Activated CD4-positive, alpha-beta T cell treated with anti-CD3 and anti-CD28 coated beads, Interleukin-2, Interleukin-4, amounts not matched to agents 100 ng/mL and 50 ng/mL, durations not matched to agents 16 hours and 8 hours (primary cell): ENCODE measurements around the gene MANBA.
A peak's percentile ranks its signal among the peaks of the same experiment; 100 is the strongest.
"Not testable (repeated sequence)": the region's sequence is repeated elsewhere in the genome, so short reads cannot be mapped to it uniquely, and the experiment has no call there.

ENCODE experiments used
- DNase-seq: peaks from one replicate; pipeline ENCODE4 v3.0.0-alpha.2; 2020; ENCODE audit warnings: low spot score

MANBA gene

DNA sequence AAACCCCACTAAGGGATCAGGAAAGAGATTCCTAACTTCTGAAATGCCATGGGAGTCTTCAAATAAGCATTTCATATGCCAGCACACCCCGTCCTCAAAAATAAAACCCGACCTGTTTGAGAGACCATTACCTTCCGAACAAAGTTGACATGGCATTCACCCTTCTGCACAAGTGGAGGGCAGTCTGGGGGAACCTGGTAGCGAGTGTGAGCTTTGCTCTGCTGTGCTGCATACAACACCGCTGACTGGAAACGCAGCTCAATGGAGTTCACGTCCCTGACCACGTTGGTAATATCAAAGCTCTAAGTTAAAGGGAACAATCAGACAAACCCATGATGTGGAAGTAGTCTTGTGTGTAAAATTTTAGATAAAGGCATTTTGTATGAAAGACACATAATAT, 38.0 kb downstream of the MANBA start:
- no peak for DNase-seq

DNA sequence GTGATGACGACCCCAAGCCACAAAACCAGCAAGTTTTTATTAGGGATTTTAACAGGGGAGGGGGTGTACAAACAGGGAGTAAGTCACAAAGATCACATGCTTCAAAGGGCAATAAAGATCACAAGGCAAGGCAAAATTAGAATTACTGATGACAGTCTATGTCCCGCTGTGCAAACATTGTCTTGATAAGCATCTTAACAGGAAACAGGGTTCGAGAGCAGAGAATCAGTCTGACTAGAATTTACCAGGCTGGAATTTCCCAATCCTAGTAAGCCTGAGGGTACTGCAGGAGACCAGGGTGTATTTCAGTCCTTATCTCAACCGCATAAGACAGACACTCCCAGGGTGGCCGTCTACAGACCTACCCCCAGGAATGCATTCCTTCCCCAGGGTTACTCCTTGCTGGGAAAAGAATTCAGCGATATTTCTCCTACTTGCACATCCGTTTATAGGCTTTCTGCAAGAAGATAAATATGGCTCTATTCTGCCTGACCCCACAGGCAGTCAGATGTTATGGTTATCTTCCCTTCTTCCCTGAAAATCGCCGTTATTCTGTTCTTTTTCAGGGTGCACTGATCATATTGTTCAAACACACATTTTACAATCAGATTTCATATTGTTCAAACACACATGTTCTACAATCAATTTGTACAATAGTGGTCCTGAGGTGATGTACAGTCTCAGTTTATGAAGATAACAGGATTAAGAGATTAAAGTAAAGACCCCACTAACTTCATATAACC, 41.8 kb downstream of the MANBA start:
- peak; percentile 12 for DNase-seq

DNA sequence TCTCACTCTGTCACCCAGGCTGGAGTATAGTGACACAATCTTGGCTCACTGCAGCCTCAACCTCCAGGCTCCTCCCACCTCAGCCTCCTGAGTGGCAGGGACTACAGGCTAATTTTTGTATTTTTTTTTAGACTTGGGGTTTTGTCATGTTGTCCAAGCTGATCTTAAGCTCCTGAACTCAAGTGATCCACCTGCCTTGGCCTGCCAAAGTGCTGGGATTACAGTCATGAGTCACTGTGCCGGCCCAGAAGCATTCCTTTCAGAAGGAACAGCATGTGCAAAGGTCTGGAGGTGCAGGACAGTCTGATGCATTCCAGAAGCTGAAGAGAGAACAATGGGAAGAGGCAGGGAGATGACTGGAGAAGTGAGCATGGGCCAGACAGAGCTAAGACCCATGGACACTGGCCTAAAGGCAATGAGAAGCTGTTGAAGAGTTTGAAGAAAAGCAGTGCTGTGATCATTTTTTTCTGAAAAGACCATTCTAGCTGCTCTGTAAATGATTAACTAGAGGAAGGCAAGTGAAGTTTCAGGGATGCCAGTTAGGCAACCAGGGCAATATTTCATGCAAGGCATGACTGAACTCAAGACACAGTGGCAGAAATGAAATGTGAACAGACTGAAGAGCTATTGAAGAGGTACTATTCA, 43.2 kb downstream of the MANBA start:
- no peak for DNase-seq

DNA sequence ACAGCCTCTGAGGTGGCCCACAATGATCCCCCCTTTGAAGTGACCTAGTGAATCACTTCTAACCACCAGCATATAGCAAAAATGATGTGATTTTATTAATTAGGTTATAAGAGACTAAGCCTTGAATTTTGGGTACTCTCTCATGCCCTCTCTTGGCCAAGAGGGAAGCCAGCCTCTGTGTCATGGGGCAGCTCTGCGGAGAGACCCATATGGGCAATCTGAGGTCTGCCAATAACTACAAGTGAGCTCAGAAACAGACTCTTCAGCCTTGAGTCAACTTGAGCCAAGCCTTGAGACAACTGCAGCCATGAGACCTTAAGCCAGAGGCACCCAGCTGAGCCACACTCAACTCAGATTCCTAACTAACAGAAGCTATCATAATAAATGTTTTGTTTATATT, 45.7 kb downstream of the MANBA start:
- DNase-seq: no peak

DNA sequence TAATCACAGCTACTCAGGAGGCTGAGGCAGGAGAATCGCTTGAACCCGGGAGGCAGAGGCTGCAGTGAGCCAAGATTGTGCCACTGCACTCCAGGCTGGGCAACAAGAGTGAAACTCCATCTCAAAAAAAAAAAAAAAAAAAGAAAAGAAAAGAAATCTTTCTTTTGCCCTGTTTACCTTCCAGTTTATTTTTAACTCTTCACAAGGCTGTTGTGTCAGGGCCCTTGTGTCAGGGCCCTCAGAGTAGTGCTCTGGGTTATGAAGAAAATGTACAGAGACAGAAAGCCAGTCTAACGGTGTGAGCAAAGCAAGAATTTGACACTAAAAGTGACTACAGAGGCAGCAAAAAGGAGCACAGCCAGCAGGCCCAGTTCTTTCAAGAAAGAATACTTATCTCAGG, 47.0 kb downstream of the MANBA start:
- not testable (repeated sequence) for DNase-seq

DNA sequence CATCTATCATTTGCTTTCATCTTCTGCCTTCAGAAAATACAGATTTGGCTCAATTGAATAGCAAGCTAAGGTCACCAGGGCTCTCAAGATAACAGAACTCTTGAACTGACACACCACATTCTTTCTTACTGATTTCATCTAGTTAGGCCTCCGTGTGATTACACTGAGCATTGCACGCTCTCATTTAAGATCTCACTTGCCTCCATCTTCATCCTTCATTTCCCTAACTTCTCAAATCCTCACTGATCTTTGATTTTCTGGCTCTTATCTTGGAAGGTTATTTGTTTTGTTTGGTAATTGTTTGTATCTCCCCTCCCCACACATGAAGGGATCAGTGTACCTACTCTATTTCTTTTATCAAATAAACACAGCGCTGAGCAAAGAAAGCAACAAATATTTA, 47.7 kb downstream of the MANBA start:
- no peak for DNase-seq

DNA sequence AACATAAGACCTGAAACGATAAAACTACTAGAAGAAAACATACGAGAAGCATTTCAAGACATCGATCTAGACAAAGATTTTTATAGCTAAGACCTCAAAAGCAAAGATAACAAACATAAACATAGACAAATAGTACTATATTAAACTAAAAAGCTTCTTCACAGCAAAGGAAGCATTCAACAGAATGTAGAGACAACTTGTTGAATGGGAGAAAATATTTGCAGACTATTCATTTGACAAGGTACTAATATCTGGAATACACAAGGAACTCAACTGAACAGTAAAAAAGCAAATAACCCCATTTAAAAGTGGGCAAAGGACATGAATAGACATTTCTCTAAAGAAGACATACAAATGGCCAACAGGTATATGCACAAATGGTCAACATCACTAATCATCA, 49.8 kb downstream of the MANBA start:
- DNase-seq: no peak

DNA sequence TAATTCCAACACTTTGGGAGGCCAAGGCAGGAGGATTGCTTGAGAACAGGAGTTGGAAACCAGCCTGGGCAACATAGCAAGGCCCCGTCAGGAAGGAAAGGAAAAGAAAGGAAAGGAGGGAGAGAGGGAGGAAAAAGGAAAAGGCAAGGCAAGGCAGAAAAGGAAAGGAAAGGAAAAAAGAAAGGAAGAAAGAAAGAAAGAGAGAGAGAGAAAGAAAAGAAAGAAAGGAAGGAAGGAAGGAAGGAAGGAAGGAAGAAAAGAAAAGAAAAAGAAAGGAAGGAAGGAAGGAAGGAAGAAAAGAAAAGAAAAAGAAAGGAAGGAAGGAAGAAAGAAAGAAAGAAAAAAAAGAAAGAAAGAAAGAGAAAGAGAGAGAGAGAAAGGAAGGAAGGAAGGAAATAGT, 51.7 kb downstream of the MANBA start:
- not testable (repeated sequence) for DNase-seq

DNA sequence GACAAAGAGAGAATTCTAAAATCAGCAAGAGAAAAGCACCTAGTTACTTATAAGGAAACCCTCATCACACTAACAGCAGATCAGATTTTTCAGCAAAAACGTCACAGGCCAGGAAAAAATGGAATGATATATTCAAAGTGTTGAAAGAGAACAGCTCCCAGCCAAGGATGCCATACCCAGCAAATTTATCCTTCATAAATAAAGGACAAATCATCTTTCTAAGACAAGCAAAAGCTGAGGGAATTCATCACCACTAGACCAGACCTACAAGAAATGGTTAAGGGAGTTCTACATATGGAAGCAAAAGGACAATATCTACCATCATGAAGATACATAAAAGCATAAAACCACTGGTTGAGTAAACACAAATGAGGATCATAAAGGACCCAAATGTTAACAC, 53.6 kb downstream of the MANBA start:
- DNase-seq: no peak

DNA sequence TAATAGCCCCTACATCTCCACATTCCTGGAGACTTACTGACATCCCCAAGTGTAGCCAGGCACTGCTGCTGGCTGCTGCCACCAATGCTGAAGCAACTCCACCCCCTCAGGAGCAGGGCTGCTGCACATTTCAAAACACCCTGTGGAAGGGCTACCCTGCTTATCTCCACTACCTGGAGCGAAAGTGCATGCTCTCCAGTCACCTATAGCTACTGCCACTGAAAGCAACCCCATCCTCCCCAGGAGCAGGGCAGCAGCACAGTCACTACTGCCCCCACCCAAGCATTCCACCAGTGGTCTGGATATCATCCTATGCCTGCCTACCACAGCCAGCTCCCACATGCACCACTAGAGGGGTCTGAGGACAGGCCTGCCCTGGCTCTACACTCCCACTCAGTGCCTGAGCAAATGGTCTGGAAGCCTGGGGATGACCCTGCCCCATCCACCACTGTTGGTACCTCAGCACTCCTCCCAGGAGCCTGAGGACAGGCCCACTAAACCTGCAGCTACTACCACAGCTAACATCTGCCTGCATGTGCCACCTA, 55.3 kb downstream of the MANBA start:
- no peak for DNase-seq

DNA sequence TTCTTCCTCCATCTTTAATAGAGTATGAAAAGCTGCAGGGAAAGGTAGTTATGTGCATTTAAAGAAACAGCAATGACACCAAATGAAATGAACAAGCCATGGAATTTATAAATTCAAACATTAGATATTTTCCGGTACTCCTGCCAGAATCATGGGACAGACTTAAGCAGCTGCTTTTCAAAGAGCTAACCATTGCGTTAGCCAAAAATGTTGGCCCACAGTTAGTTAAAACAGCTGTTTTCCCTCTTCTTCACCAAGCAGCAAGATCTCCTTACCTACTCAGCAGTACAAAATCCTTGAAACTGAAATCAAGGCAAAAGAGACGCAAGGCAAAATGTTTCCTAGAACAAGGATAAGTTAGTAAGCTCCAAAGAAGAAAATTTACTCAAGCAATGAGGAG, 64.0 kb downstream of the MANBA start:
- DNase-seq: no peak

DNA sequence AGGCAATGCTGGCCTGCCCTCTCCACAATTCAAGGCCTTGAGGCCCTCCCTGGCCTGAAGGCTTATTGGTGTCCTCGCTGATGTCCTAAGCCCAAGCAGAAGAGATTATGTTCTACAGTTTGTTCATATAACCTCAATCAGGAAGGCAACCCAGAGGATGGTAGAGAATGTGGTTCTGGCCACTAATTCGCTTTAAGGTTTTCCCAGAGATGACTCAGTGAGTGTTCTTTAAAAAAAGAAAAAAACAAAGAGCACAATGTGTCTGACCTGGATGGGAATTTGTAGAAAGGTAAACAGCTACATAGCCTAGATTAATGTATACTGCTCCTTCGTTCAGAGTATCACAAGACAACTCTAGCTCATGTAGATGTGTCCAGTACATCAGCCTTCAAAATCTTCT, 66.0 kb downstream of the MANBA start:
- no peak for DNase-seq

DNA sequence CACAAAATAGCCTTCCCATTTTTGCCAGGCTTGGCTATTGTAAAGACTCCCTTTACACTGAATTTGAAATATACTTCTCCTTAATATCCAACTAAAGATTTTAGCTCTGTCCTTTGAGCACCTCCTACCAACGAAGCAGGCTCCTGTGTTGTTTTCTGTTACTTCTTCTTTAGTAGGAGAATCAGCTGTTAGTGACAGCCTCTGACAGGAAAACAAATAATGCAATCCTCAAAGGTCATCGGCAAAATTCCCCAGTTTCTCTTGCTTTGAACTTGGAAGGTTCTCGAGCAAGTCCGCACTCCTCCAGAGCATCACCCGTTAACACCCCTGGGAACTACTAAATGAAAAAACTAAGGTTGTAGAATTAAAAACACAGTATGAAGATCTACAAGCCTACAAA, 66.9 kb downstream of the MANBA start:
- DNase-seq: no peak

DNA sequence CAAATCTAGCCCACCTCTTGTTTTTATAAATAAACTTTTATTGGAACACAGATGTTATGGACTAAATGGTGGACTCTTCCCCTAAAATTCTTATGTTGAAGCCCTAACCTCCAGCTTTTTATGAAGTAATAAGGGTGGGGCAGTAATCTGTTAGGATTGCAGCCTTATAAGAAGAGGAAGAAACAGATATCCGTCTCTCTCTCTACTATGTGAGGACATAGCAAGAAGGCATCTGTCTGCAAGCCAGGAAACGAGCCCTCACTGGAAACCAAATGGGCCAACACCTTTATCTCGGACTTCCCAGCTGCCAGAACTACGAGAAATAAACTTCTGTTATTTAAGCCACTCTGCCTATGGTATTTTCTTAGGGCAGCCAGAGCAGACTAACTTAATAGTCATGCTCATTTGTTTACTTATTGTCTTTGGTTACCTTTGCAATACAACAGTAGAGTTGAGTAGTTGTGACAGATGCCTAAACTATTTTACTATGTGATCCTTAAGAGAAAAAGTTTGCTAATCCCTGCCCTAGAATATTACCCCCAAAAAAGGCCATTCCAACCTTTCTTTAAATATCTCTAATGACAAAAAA, 67.4 kb downstream of the MANBA start:
- DNase-seq: no peak

DNA sequence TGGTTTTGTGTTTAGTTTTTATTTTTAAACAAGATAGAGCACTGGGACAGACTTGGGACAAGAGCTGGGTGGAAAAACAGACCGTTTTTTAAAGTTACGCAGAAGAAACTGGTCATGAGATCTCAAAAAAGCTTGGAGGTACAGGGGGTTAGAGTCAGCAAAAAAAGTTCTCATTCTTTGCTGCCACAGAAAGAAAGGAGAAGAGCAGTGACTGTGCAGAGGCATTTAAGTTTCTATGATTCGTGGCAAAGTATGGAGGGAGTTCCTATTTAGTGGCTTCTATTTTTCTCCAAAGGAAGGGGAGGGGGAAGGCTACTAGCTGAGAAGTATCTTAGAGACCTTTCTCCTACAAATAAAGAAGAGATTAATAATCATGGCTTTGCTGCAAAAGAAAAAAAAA, 68.3 kb downstream of the MANBA start:
- no peak for DNase-seq

DNA sequence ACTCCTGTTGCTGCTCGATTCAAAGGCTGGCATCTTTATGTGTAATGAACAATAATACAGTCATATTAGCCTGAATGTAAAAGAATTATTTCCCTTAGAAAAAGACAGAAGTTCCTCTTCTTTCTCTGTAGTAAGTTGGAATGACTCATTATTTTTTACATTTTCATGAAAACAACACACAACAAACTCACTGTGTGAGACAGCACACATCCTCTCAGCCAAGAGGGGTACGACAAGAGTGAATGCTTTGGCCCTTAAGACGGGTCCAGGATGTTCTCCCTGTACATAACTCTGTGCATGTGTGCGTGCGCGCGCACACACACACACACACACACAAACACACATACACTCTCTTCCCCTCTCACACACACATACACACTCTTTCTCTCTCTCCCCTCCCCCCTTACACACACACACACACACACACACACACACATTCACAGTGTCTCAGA, 72.8 kb downstream of the MANBA start:
- no peak for DNase-seq

DNA sequence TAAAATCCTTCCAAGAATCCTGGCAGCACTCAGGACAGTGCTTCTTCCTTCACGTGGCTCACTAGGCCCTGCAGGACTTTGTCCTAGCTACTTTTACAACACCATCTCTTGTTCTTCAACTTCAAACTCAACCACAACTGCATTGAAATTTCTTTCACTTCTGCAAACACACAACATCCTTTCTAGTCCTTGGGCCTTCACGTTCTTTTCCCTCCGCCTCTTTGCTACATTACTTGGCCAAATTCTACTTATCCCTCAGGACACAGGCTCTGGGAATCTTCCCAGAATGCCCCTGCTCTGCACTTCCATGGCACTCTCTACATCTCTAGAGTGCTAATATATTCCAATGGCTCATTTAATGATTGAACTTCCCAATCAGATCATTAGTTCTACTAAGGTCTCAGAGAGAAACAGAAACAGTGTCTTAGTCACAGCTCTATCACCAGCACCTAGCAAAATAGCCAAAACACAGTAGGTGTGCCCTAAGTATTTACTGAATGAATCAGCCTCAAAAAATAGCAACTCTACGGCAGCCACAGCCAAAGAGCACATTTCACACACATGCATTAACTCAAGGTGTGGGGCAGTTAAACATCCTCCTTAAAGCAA, 73.3 kb downstream of the MANBA start:
- DNase-seq: no peak

DNA sequence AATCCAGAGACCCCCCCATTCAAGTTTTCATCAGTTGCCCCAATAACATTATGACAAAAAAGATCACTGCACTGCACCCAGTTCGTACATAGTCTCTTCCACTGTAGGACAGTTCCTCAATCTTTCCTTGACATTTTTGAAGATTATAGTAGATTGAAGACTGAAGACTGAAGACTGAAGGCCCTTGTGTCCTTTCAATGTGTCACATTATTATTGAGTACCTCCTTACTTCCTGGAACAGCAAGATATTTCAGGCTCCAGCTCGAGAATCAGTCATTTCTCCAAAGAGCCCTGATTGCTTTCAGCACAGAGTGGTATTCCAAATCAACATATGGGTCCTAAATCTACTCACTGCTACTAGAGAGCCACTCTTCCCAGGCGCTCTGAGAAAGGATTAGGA, 75.0 kb downstream of the MANBA start:
- DNase-seq: no peak

DNA sequence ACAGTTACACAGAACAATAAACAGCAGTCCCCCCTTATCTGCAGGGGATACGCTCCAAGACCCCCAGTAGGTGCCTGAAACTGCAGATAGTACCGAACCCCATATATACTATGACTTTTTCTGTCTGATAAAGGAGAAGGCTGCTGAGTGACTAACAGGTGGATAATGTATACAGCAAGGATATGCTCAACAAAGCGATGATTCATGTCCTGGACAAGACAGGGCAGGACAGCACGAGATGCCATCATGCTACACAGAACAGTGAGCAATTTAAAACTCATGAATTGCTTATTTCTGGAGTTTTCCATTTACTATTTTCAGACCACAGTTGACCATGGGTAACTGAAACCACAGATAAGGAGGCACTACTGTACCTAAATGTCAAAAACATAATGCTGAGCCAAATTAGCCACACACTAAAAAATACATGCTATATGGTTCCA, 76.1 kb downstream of the MANBA start:
- no peak for DNase-seq

DNA sequence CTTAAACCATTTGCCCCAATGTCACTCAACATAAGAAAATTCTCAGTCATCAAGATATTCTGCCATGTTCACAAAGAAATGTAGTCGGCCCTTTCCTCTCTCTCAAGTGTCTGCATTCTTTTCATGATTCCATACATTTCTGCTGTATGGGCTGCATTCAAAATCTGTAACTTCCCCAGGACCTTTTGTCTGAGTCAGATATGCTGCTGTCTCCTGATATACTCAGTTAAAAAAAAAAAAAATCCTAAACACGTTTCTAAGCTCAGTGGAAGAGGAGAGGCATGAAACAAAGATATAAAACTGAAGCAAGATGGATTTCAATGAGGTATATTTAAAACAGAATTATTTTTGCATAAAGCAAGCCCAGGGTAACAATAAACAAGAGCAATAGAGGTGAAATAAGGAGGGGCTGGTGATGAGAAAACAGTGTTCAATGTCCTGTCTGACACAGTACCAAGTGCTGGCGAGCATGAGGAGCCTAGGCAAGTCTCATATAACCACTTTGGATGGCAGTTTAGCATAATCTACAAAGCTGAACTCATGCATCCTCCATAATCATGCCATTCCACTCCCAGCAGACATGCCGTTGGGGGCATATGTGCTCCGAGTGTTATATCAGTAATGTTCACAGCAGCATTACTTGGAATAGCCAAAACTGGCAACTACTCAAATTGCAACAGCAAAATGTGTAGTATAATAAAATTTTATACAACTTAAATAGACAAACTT, 76.7 kb downstream of the MANBA start:
- no peak for DNase-seq

DNA sequence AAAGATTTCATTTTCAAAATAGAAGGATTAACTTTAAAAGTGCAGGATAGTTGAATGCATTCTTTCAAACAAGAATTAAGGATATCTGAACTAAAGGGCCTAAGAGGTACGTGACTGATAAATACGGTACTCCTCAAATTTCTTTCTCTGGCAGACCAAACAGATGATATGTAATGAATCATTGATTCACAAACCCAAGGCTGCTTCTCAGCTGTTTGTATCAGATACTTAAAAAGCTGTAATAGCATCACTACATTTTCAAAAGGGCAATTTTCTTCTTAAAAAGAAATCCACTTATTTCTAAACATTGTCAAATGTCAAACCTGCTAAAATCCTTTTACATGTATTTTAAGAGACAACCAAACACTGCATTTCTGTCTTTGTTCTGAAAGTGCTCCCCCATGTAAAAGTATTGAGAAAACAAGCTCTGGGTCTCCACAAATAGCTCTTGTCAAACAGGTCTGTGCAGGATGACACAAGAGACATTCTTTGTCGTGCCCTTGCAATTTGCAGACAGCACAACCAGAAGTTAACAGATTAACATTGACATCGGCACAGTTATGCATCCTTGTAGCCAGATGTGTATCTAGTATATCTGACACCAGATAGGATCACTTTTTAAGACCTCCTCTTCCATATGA, 82.0 kb downstream of the MANBA start:
- no peak for DNase-seq

DNA sequence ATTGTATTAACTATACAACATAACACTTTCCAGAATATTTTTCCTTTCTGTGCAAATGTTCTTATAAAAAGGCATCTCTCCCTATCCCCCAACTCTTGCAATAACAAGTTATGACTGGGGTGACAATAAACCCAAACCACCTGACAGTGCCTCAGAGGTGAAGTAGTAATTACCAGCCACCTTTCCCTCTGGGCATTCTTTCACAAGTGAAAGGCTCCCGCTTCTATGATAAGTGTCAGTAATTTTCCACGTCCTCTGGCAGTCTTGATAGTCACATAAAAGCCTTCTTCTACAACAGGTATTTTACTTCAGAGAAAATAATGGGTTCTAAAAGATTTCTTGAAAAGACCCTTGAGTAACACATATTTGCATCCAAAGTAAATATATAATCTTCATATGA, 82.7 kb downstream of the MANBA start:
- no peak for DNase-seq
